ENCODE measurements around the gene UTS2B. TPM values are rescaled to one million over a fixed set of nuclear protein-coding genes. Genes with fewer than 3 reads are reported as not detected.
"Not testable (repeated sequence)": the region's sequence is repeated elsewhere in the genome, so short reads cannot be mapped to it uniquely, and the experiment has no call there.

UTS2B gene
- polyA plus RNA-seq, 1 donor from 2014 or later, result 4.2 TPM

DNA sequence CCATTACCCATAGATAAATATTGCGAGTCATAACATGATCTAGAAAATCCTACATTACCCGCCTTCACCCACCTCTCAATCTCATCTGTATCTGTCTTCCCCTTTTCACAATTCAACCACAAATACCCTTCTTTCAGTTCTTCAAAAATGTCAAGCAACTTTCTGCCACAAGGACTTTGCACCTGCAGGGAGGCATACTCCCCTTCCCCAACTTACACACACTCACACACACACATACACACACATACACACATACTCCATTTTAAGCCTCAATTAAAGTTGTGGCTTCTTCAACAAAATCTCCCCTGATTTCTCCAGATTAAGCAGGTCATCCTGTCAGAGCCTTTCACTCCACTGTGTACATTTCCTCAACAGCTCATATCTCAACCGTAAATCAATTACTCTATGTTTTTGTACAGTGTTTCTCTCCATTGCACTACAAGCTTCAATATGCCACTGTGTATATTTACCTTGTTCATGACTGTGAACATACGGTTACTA, 34.2 kb downstream of the UTS2B start:
- H3K36me3 Mint-ChIP-seq, result no peaks in the 10 kb centered on the region
- H3K4me1 Mint-ChIP-seq, result peaks cover 30 to 43% (median 43%) of the 10 kb centered on the region in 3 donors
- no peak overlapping the region for H3K4me3 Mint-ChIP-seq
- no peak overlapping the region for H3K27ac Mint-ChIP-seq
- H3K9me3 Mint-ChIP-seq, result no peaks in the 10 kb centered on the region
- no peaks in the 10 kb centered on the region for H3K27me3 Mint-ChIP-seq

DNA sequence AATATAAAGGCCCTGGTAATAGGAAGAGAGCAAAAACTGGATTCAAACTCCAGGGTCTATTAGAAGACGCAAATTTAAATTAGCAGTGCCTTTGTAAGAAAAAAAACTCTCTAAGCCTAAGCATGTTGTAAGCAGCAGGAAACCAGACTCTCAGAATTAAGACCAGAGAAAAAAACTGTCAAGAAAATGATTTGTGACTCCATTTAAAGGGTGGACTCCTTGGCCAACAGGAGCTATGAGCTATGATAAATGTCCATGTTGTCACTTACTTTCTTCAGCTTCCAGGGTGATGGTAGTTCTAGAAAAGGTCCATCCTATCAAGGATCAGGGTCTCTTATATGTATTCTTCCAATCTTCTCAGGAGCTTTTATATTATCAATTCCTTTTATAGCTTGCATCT, 36.0 kb downstream of the UTS2B start:
- Mint-ChIP-seq H3K4me3 (peak overlapping the region in 1 of 4 donors; percentile 65), H3K4me1 (peaks cover 32 to 44% (median 40%) of the 10 kb centered on the region in 3 donors), H3K36me3 (no peaks in the 10 kb centered on the region), H3K9me3 (no peaks in the 10 kb centered on the region), H3K27ac (peak overlapping the region in 1 of 3 donors; percentile 7), H3K27me3 (no peaks in the 10 kb centered on the region)

DNA sequence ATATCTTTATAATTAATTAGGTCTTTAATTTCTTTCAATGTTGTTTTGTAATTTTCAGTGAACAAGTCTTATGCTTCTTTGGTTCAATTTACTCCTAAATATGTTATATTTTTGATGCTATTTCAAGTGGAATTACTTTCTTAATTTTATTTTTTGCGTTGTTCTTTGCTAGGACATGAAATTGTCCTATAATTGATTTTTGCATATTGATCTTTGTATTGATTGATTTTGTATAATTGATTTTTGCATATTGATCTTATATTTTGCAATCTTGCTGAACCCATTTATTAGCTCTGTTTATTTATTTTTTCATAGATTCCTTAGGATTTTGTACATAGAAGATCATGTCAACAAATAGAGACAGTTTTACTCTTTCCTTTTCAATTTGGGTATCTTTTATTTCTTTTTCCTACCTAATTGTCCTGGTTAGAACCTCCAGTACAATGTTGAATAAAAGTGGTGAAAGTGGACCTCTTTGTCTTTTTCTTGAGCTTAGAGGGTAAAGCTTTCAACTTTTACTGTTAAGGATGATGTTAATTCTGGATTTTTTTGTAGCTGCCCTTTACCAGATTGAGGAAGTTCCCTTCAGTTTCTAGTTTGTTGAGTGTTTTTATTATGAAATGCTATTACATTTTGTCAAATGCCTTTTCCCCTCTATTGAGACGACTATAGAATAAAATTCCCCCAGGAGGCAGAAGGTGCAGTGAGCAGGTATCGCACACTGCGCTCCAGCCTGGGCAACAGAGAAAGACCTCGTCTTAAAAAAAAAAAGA, 37.9 kb downstream of the UTS2B start:
- Mint-ChIP-seq H3K27ac (peak overlapping the region; percentile 63 to 77 (median 72)), H3K36me3 (no peaks in the 10 kb centered on the region), H3K9me3 (peaks cover 0 to 5% (median 2%) of the 10 kb centered on the region in 3 donors), H3K4me3 (peak overlapping the region in 3 of 4 donors; percentile 23 to 71 (median 33)), H3K27me3 (no peaks in the 10 kb centered on the region), H3K4me1 (peaks cover 24 to 34% (median 29%) of the 10 kb centered on the region in 3 donors)

DNA sequence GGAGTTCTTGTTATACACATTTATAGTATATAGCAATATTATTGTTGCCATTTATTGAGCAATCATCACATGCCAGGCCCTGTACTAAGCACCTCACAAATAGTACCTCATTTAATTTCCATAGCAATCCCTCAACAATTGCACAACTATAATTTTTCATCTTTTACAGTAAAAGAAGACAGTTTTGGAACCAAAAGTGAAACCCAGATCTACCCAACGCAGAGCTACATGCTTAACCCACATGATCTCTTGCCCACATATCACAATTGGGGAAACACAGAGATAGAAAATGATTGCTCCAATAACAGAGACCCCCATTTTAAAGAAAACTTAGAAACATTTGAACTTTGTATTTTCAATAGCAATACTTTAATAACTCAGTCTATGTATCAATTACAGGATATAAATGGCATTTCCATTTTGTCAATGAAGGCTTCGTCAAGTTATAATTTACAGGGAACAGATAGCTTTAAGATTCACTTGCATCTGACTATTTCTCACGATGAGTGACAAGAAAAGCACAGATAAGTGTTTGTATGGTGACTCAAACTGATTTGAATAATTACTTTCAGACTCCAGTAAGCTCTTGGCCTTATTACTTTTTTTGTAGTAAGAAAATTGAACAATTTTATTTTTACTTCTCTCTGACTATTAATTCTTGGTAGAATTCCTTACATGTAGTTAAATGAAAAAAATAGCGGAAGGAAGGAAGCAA, 39.9 kb downstream of the UTS2B start:
- Mint-ChIP-seq H3K4me3 (peak overlapping the region; percentile 34 to 89 (median 72)), H3K9me3 (peaks cover 0 to 5% (median 2%) of the 10 kb centered on the region in 3 donors), H3K27ac (peak overlapping the region; percentile 66 to 96 (median 96)), H3K36me3 (no peaks in the 10 kb centered on the region), H3K4me1 (peaks cover 29 to 37% (median 32%) of the 10 kb centered on the region in 3 donors), H3K27me3 (no peaks in the 10 kb centered on the region)

DNA sequence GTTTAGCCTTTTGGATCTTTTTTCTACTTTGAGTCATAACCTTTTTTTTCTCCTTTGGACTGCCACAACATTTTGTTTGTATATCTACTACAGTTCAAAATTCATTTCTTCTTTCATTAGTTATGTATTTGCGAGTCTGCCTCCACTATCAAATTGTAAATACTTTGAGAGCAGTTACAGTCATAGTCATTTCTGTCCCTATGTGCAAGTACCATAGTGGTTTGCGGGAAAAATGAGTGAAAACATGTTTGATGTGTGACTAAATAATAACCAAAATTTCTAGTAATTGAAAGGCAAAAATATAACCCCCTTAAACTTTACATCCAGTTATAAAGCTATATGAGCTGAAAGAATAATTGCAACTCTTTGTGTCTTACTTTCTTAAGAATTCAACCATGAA, 46.9 kb downstream of the UTS2B start:
- Mint-ChIP-seq H3K9me3 (peaks cover 2 to 5% (median 2%) of the 10 kb centered on the region in 3 donors), H3K27ac (no peak overlapping the region), H3K4me1 (peaks cover 17 to 25% (median 17%) of the 10 kb centered on the region in 3 donors), H3K27me3 (no peaks in the 10 kb centered on the region), H3K36me3 (no peaks in the 10 kb centered on the region), H3K4me3 (peak overlapping the region in 1 of 4 donors; percentile 20)

DNA sequence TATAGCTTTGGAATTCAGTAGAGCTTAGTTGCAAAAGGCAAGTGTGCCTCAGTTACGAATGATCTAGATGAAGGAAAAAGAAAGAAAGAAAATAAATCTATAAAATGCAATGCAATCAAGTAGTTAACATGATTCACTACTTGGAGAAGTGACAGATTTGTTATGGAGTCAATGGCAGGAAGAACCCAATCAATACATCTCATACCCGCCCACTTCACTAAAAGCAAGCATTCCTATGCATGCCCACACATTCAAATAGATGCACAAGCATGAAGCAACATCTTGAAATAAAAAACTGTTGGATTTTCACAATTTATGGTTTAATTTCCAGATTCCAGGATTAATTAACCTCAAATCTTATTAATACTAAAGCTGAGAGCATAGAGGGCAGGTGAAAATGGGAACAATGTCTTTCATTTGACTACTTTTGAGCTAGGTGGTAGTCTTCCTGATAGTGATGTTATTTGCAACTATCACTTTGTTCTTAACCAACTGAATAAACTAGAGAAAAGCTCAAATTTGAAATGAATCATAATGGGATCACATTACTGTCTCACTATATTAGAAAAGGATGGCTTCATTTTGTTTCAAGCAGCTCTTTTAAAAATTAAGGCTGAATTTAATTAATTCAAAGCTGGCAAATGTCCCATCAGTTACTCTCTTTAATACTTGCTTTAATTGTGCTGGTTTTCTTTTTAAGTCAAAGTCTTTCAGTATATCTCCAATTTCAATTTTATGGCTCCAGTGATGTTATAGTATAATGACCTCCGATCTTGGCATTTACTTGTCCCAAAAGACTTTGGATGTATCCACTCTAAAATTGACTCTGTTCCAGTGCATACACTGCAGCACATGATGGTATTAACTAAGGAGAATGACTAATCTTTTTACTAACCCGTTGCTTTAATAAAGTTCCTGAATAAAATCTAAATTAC, 47.8 kb downstream of the UTS2B start:
- peak overlapping the region in 1 of 4 donors; percentile 20 for H3K4me3 Mint-ChIP-seq
- H3K27ac Mint-ChIP-seq, result no peak overlapping the region
- no peaks in the 10 kb centered on the region for H3K27me3 Mint-ChIP-seq
- H3K36me3 Mint-ChIP-seq, result no peaks in the 10 kb centered on the region
- peaks cover 15 to 25% (median 16%) of the 10 kb centered on the region in 3 donors for H3K4me1 Mint-ChIP-seq
- peaks cover under 1 to 2% (median 1%) of the 10 kb centered on the region in 3 donors for H3K9me3 Mint-ChIP-seq

DNA sequence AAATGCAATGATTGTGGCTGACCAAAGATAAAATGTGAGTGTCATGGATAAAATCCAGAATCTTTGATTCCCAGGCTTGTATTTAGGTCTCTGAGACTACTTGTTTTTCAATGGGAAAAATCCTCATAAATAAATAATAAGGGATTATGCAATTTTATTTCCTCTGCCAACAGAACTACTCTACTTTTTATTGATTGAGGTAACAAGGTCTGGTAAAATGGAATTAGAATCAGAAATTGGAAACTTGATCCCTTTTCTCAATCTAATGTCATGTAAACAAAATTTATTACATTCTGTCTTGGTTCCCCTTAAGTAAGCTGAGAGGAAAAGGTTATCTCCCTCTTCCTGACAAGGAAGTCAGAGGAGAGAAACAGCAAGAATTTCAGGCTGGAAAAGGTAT, 49.4 kb downstream of the UTS2B start:
- Mint-ChIP-seq H3K27ac (no peak overlapping the region), H3K4me1 (peaks cover 10 to 20% (median 11%) of the 10 kb centered on the region in 3 donors), H3K4me3 (no peak overlapping the region)

DNA sequence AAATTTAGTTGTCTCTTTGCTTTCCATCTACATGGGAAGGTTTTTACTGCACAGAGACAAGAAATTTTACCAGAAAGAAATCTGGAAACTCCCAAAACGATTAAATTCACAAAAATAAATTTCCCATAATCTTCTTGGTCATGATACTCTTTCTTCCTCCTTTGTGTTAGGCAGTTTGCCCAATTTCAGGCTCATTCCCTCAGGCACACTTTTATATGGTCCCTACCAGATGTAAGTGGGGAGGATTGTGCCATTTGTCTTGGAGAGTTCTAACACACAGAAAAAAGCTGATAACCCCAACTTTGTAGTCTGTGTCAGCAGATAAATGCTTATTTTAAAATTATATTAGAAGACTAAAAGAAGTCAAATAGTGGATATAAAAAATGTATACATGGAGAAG, 50.2 kb downstream of the UTS2B start:
- H3K9me3 Mint-ChIP-seq, result peaks cover 0 to under 1% (median 0%) of the 10 kb centered on the region in 3 donors
- no peak overlapping the region for H3K4me3 Mint-ChIP-seq
- H3K36me3 Mint-ChIP-seq, result no peaks in the 10 kb centered on the region
- H3K4me1 Mint-ChIP-seq, result peaks cover 14 to 22% (median 17%) of the 10 kb centered on the region in 3 donors
- no peaks in the 10 kb centered on the region for H3K27me3 Mint-ChIP-seq
- H3K27ac Mint-ChIP-seq, result no peak overlapping the region

More for the DNA sequence above, 49.4 kb downstream of the UTS2B start:
- no peaks in the 10 kb centered on the region for H3K27me3 Mint-ChIP-seq
- no peaks in the 10 kb centered on the region for H3K36me3 Mint-ChIP-seq
- peaks cover 0 to 2% (median 0%) of the 10 kb centered on the region in 3 donors for H3K9me3 Mint-ChIP-seq

DNA sequence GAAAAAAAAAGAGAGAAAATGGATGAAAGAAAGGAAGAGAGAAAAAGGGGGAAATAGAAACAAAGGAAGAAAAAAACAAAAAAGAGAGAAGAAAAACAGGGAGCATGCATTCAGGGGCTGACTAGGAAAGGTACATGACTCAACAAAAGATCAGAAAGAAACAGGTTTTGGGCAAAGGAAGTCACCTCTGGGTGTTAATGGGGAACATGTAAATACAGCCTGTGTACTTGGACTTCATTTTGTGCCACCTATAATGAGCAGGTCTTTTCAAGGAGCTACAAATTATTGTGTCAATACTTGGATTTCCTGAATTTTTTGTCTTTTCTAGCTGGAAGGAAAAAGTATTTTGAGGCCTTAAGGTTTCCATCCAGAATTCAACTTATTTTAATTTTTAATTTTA, 54.6 kb downstream of the UTS2B start:
- Mint-ChIP-seq H3K36me3 (peaks cover 3% of the 10 kb centered on the region), H3K9me3 (peaks cover 0 to 8% (median 3%) of the 10 kb centered on the region in 3 donors), H3K4me1 (peaks cover 14 to 20% (median 18%) of the 10 kb centered on the region in 3 donors), H3K27ac (peak overlapping the region in 2 of 3 donors; percentile 25 to 42), H3K4me3 (peak overlapping the region in 3 of 4 donors; percentile 78 to 83 (median 80)), H3K27me3 (no peaks in the 10 kb centered on the region)

DNA sequence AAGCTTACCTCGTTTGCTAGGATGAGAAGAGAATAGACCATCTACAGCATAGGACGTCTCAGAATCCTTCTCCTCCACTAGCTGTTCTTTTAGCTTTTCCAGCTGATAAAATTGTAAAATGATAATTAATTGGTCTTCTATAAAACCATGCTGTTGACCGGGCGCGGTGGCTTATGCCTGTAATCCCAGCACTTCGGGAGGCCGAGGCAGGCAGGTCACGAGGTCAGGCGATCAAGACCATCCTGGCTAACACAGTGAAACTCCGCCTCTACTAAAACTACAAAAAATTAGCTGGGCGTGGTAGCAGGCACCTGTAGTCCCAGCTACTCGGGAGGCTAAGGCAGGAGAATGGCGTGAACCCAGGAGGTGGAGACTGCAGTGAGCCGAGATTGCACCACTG, 55.1 kb downstream of the UTS2B start:
- not testable (repeated sequence) for H3K27me3 Mint-ChIP-seq, H3K9me3 Mint-ChIP-seq, H3K36me3 Mint-ChIP-seq
- peak overlapping the region in 2 of 3 donors; percentile 25 to 42 for H3K27ac Mint-ChIP-seq
- H3K4me3 Mint-ChIP-seq, result peak overlapping the region; percentile 78 to 83 (median 80)
- H3K4me1 Mint-ChIP-seq, result peaks cover 15 to 20% (median 20%) of the 10 kb centered on the region in 3 donors

DNA sequence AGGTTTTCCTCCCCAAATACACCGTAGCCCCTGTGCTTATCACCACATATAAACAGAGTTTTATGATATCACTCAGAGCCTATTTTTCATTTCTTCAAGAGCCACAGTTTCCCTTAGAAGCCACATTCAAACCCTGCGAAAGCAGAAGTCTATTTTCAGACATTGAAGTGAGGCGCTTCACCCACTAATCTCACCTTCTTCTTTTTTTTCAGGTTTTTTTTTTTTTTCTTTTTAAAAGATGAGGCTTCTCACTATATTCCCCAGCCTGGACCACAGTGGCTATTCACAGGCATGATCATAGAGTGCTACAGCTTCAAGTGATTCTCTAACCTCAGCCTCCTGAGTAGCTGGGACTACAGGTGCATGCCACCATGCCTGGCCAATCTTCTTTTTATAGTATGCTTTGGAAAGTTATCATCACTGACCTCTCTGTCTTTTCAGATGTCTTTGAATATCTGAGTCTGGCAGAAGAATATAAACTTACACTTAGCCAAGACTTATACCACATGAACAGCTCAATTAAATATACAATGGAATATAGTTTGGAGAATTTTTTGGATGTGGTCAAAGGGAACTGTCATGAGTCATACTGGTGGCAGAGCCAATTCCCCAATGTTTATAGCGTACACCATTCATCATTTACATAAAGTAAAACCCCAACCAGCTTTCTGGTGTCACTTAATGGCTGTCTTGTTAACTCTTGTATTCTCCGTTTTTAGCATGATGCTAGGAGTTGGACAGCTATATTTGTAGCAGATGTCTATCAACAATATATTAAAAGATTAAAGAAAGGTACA, 60.8 kb downstream of the UTS2B start:
- peaks cover 3% of the 10 kb centered on the region for H3K36me3 Mint-ChIP-seq
- peaks cover 2% of the 10 kb centered on the region for H3K27me3 Mint-ChIP-seq
- peaks cover 41 to 43% (median 42%) of the 10 kb centered on the region in 3 donors for H3K4me1 Mint-ChIP-seq
- H3K4me3 Mint-ChIP-seq, result peak overlapping the region; percentile 49 to 83 (median 58)
- peak overlapping the region; percentile 64 to 94 (median 92) for H3K27ac Mint-ChIP-seq
- H3K9me3 Mint-ChIP-seq, result peaks cover 0 to 12% (median 3%) of the 10 kb centered on the region in 3 donors

DNA sequence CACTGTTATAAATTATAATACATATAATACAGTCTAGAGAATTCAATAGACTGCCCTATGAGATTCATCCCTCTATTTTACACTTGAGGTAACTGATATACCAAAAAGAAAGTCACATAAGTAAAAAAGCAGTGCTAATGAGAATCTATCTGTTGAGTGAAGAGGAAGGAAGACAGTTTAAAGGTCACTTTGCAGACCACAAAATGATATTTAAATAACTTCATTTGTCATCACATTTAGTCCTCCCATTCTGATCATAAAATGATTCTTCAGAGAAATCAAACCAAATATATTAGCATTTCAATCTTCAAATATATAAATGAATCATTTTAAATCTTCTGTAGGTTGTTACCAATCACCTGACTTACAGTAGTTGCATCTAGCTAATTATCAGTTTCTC, 61.6 kb downstream of the UTS2B start:
- Mint-ChIP-seq H3K27ac (peak overlapping the region; percentile 64 to 94 (median 92)), H3K9me3 (peaks cover 0 to 12% (median 3%) of the 10 kb centered on the region in 3 donors), H3K27me3 (peaks cover 2% of the 10 kb centered on the region), H3K36me3 (peaks cover 3% of the 10 kb centered on the region), H3K4me1 (peaks cover 42 to 47% (median 47%) of the 10 kb centered on the region in 3 donors), H3K4me3 (peak overlapping the region in 2 of 4 donors; percentile 49 to 83)

DNA sequence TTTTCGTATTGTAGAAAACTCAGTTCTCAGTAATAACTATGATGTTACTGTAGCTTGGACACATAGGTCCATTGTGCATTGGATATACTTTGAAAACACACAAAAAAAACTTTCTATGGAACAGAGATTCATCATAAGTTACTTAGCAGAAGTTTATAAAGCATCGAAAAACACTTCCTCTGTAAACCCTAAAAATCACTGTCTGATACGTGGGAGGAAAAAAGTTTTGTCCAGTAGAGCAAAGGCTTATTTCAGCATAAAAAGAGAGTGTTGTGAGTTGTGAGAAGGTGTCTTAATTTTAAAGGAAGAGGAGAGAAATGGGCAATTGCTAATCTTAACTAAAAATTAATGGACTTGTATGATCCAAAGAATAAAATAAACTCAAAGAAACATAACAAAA, 66.5 kb downstream of the UTS2B start:
- Mint-ChIP-seq H3K36me3 (peaks cover 4% of the 10 kb centered on the region), H3K27me3 (no peaks in the 10 kb centered on the region), H3K9me3 (peaks cover 0 to 5% (median 0%) of the 10 kb centered on the region in 3 donors), H3K4me1 (peaks cover 39 to 49% (median 40%) of the 10 kb centered on the region in 3 donors), H3K4me3 (peak overlapping the region in 3 of 4 donors; percentile 23 to 68 (median 46)), H3K27ac (peak overlapping the region; percentile 0 to 42 (median 13))
